Measurements from ENCODE around the gene SGCA. TPM values are rescaled to one million over a fixed set of nuclear protein-coding genes. Genes with fewer than 3 reads are reported as not detected.

Gene SGCA
- polyA plus RNA-seq, 1 donor (not counting 4 experiments of a cell fraction or from before 2014, with no cell fraction given), result not detected

DNA sequence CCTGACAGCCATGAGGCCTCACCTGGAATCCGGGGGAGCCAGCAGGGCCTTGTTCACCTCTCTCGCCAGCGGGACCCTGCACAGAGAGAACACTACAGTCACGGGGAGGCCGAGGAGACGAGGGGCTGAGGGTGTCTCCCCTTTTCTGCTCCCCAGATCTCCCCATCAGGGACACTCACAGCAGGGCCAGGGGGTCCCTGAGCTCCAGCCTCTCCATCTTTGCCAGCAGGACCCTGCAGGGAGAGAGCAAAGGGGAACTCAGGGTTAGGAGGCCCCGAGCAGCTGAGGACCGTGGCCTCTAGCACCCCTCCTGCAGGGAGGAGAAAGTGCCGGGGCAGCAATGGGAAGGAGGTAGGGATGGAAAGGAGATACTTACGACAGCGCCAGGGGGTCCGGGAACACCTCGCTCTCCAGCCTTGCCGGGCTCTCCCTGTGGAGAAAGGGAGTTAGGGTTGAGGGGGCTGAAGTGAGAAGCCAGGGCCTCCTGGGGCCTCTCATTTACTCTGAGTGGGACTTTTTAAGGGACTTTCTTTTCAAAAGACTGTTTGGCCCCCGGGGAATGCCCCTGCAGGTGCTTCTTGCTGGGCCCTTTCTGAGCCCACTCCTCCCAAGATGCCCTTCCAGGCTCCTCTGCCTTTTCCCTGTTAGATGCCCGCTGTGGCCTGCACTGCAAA, 26.9 kb downstream of the SGCA start:
- TF ChIP-seq EZH2 (IDR thresholded peaks at IDR 0.05; ENCODE audit: low read length), result no peak
- TF ChIP-seq, protein P1, sequence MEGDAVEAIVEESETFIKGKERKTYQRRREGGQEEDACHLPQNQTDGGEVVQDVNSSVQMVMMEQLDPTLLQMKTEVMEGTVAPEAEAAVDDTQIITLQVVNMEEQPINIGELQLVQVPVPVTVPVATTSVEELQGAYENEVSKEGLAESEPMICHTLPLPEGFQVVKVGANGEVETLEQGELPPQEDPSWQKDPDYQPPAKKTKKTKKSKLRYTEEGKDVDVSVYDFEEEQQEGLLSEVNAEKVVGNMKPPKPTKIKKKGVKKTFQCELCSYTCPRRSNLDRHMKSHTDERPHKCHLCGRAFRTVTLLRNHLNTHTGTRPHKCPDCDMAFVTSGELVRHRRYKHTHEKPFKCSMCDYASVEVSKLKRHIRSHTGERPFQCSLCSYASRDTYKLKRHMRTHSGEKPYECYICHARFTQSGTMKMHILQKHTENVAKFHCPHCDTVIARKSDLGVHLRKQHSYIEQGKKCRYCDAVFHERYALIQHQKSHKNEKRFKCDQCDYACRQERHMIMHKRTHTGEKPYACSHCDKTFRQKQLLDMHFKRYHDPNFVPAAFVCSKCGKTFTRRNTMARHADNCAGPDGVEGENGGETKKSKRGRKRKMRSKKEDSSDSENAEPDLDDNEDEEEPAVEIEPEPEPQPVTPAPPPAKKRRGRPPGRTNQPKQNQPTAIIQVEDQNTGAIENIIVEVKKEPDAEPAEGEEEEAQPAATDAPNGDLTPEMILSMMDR (optimal IDR thresholded peaks at IDR 0.05 in 1 of 3, IDR thresholded peaks at IDR 0.05 in 1 of 3, conservative IDR thresholded peaks at IDR 0.05 in 1 of 3; ENCODE audit: extremely low read depth in 1 of 3, insufficient read depth in 2 of 3, low read length in 3 of 3), result no peak
- H4K20me1 ChIP-seq (ENCODE audit: control insufficient read depth, extremely low read depth, insufficient read depth, low read length), result no peaks in the 10 kb centered on the region
- H3K4me1 ChIP-seq (ENCODE audit: control insufficient read depth, extremely low read depth, insufficient read depth, low read length), result peaks cover 3% of the 10 kb centered on the region
- no peaks in the 10 kb centered on the region for H3K9me3 ChIP-seq (ENCODE audit: control insufficient read depth, low read depth, low read length)
- H3K9me1 ChIP-seq (ENCODE audit: control insufficient read depth, extremely low read depth, insufficient read depth, low read length), result no peaks in the 10 kb centered on the region
- H3K4me2 ChIP-seq (ENCODE audit: control insufficient read depth, extremely low read depth, insufficient read depth, low read depth, low read length), result no peak overlapping the region
- H3K27me3 ChIP-seq (ENCODE audit: control insufficient read depth, extremely low read depth, insufficient read depth, low read length), result no peaks in the 10 kb centered on the region
- DNase-seq (ENCODE audit: low read depth, low spot score) (no peak), FAIRE-seq (no peak)
- H3K9ac ChIP-seq (ENCODE audit: control insufficient read depth, extremely low read depth, insufficient read depth, low read length), result no peak overlapping the region
- dilution Hi-C loops (cut with MboI; ENCODE audit: extremely low pct_ligation_motif_present, low sequenced_read_pairs), result no loop called here
- no peaks in the 10 kb centered on the region for H3K79me2 ChIP-seq (ENCODE audit: control insufficient read depth, insufficient read depth, low read length)
- no peak overlapping the region for H3K27ac ChIP-seq (ENCODE audit: control insufficient read depth, insufficient read depth, low read length)
- H2AFZ ChIP-seq (ENCODE audit: control insufficient read depth, low read length), result no peak overlapping the region
- H3K4me3 ChIP-seq (ENCODE audit: control insufficient read depth in 2 of 3, extremely low read depth in 1 of 3, insufficient read depth in 2 of 3, low read depth in 1 of 3, low read length in 3 of 3), result no peak overlapping the region
- peaks cover 0 to 10% of the 10 kb centered on the region in 2 experiments for H3K36me3 ChIP-seq (ENCODE audit: control insufficient read depth in 2 of 2, extremely low read depth in 1 of 2, insufficient read depth in 2 of 2, low read length in 2 of 2)

GRCh38 chr17:50194140-50194933, 28.5 kb downstream of the SGCA start:
- dilution Hi-C loops (cut with MboI; ENCODE audit: extremely low pct_ligation_motif_present, low sequenced_read_pairs), result no loop called here
- Histone ChIP-seq H3K4me2 (ENCODE audit: control insufficient read depth, extremely low read depth, insufficient read depth, low read depth, low read length) (no peak overlapping the region), H4K20me1 (ENCODE audit: control insufficient read depth, extremely low read depth, insufficient read depth, low read length) (no peaks in the 10 kb centered on the region), H3K79me2 (ENCODE audit: control insufficient read depth, insufficient read depth, low read length) (no peaks in the 10 kb centered on the region), H3K4me3 (ENCODE audit: control insufficient read depth in 2 of 3, extremely low read depth in 1 of 3, insufficient read depth in 2 of 3, low read depth in 1 of 3, low read length in 3 of 3) (no peak overlapping the region), H3K9ac (ENCODE audit: control insufficient read depth, extremely low read depth, insufficient read depth, low read length) (no peak overlapping the region), H3K4me1 (ENCODE audit: control insufficient read depth, extremely low read depth, insufficient read depth, low read length) (peaks cover 3% of the 10 kb centered on the region), H3K27me3 (ENCODE audit: control insufficient read depth, extremely low read depth, insufficient read depth, low read length) (no peaks in the 10 kb centered on the region), H3K27ac (ENCODE audit: control insufficient read depth, insufficient read depth, low read length) (no peak overlapping the region), H3K9me3 (ENCODE audit: control insufficient read depth, low read depth, low read length) (no peaks in the 10 kb centered on the region), H3K9me1 (ENCODE audit: control insufficient read depth, extremely low read depth, insufficient read depth, low read length) (no peaks in the 10 kb centered on the region), H2AFZ (ENCODE audit: control insufficient read depth, low read length) (no peak overlapping the region), H3K36me3 (ENCODE audit: control insufficient read depth in 2 of 2, extremely low read depth in 1 of 2, insufficient read depth in 2 of 2, low read length in 2 of 2) (peaks cover 0 to 10% of the 10 kb centered on the region in 2 experiments)
- TF ChIP-seq, protein P1 (optimal IDR thresholded peaks at IDR 0.05 in 1 of 3, IDR thresholded peaks at IDR 0.05 in 1 of 3, conservative IDR thresholded peaks at IDR 0.05 in 1 of 3; ENCODE audit: extremely low read depth in 1 of 3, insufficient read depth in 2 of 3, low read length in 3 of 3), result no peak
- no peak for TF ChIP-seq EZH2 (IDR thresholded peaks at IDR 0.05; ENCODE audit: low read length)
- FAIRE-seq (no peak), DNase-seq (ENCODE audit: low read depth, low spot score) (no peak)

All from keratinocyte (primary cell).